Rectal smooth muscle tissue (tissue), 1 donor: ENCODE results near the gene JTB.

Experiments used
- H3K27ac ChIP-seq: one replicate; pipeline ENCODE4 v1.7.0; 2013; ENCODE audit warnings: low read depth, low read length, inconsistent platforms
- H3K27me3 ChIP-seq: one replicate; pipeline ENCODE4 v1.7.0; 2013; ENCODE audit warnings: low read length; ENCODE audit not compliant: control insufficient read depth, insufficient read depth
- H3K36me3 ChIP-seq: one replicate; pipeline ENCODE4 v1.7.0; 2013; ENCODE audit warnings: low read length; ENCODE audit not compliant: control insufficient read depth, insufficient read depth
- H3K4me1 ChIP-seq: one replicate; pipeline ENCODE4 v1.7.0; 2013; ENCODE audit warnings: low read length; ENCODE audit not compliant: control insufficient read depth, insufficient read depth
- H3K4me3 ChIP-seq: one replicate; pipeline ENCODE4 v1.7.0; 2013; ENCODE audit warnings: low read length
- H3K9ac ChIP-seq: one replicate; pipeline ENCODE4 v1.7.0; 2013; ENCODE audit warnings: low read length

The JTB gene

DNA sequence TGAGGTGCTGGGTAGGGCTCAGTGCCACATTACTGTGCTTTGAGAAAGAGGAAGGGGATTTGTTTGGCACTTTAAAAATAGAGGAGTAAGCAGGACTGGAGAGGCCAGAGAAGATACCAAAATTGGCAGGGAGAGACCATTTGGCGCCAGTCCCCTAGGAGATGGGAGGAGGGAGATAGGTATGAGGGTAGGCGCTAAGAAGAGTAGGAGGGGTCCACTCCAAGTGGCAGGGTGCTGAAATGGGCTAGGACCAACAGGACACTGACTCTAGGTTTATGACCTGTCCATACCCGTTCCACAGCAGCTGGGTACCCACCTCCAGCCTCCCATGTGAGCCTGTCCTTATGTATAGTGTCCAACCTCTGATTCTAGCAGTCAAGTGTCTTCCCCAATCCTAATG lies 18.0 kb downstream of the JTB start:
- peak overlapping the region; percentile 70 for H3K27ac ChIP-seq
- H3K36me3 ChIP-seq: peaks cover 4% of the 10 kb centered on the region
- H3K9ac ChIP-seq: no peak overlapping the region
- H3K4me1 ChIP-seq: peaks cover 19% of the 10 kb centered on the region
- no peaks in the 10 kb centered on the region for H3K27me3 ChIP-seq
- no peak overlapping the region for H3K4me3 ChIP-seq

DNA sequence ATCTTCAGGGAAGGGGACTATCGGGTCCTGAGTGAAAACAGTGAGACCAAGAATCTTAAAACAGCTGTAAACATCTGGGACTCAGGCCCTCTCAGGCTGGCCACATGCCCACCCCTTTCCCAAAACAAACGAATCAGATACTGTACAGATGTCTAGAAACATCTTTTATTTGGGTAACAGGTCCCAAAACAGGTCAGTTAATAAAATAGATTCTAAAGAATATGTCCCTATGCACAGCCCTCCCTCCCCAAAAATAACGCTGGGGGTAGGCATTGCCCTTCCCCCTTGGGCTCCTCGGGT lies 18.6 kb downstream of the JTB start:
- H3K36me3 ChIP-seq: peaks cover 4% of the 10 kb centered on the region
- no peaks in the 10 kb centered on the region for H3K27me3 ChIP-seq
- peaks cover 15% of the 10 kb centered on the region for H3K4me1 ChIP-seq
- peak overlapping the region; percentile 35 for H3K4me3 ChIP-seq
- H3K27ac ChIP-seq: peak overlapping the region; percentile 70
- H3K9ac ChIP-seq: no peak overlapping the region

DNA sequence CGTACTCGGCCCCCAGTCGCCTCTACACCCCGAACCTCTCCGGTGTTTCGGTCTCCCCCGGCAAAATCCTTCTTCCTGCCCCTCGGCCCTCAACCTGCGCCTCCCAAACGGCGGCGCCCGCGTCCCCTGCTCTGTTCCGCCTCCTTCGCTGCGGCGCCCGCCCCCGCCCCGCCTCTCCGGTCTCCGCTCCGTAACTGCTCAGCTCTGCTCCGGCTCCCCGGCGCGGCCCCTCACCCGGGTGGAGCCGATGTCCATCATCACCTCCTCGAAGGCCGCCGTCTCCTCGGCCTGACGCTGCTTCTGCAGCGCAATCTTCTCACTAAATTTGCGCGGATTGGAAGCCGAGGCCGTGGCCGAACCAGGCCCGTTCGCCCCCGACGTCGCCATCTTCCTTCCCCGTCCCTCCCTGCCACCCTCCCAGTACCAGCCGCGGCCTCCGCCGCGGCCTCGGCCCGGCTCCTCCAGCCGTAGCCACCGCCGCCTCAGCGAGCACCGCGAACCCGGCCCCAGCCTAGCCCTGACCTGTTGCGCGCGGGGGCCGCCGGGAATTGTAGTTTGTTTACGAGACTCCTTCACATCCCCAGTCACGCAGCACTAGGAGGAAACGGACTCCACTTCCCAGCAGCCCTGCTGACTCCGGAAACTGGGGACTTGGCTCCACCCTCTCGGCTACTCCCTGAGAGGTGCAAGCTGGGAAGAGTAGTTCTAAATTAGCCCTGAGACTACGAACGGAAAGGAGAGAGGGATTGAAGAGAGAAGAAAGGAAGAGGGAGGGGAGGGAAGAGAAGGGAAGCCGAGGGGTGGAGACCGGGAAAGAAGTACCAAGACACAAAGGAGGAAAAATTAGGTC lies 19.1 kb downstream of the JTB start, which contains the start of gene CRTC2:
TSS of gene CRTC2 (minus strand) at position 502 of the 850 bp plus-strand sequence. CDS start at position 387, 115 bp downstream.
- Histone ChIP-seq H3K27ac (peak within 1 kb of the TSS; percentile 89), H3K4me3 (peak within 1 kb of the TSS; percentile 93), H3K27me3 (no peaks in the 10 kb centered on the region), H3K36me3 (peaks cover 5% of the 10 kb centered on the region), H3K4me1 (peaks cover 15% of the 10 kb centered on the region), H3K9ac (peak within 1 kb of the TSS; percentile 91)

GRCh38 chr1:153957744-153958110 lies 19.7 kb downstream of the JTB start:
- no peaks in the 10 kb centered on the region for H3K27me3 ChIP-seq
- H3K27ac ChIP-seq: peak overlapping the region; percentile 89
- peaks cover 15% of the 10 kb centered on the region for H3K4me1 ChIP-seq
- peak overlapping the region; percentile 93 for H3K4me3 ChIP-seq
- H3K9ac ChIP-seq: peak overlapping the region; percentile 91
- H3K36me3 ChIP-seq: peaks cover 7% of the 10 kb centered on the region

DNA sequence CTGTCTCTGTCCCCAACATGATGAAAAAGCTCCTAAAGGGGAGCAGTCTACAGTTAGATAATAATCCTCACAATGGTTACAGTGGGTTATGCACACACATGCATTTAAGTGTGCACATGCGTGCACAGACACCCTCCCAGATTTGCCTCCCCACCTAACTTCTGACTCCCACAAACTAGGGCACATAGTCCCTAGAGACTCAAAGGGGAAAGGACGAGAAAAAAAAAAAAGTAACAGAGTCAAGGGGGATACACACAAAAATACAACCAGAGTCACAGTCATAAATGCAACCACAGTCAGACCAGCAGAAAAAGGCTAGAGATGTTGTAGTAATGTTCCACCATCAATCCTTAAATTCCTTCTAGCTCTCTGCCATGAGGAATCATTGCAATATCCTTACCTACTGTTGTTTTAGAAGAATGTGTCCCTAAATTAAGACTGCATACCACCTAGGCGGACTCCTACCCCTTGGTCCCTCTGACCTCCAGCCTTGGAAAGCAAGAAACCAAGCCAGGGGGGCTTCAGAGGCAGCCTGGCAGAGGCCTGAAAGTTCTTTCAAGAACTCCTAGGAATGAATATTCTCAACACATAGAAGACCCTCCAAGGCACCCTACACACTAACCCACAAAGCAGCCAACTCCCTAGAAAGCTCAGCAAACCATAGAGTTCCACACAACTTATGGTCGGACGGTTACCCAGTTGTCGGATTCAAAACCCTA lies 20.3 kb downstream of the JTB start:
- H3K27me3 ChIP-seq: no peaks in the 10 kb centered on the region

DNA sequence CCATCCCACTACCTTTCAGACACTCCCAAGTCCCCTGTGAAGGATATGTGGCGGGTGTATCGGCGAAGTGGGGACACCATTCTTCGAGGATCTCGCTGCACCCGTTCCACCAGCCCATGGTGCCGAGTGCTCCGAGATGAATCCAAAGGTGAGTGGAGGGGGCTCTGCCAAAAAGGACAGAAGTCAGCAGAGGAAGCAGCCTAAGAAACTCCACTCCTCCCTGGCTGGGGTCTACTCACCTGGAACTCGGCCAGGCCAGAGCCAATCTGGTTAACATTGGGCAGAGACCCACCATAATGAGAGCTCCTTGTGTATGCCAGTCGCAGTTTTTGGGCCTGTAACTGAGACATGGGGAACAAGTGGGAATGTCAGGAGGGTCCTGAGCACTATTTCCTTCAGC lies 22.6 kb downstream of the JTB start:
- no peak overlapping the region for H3K27ac ChIP-seq
- peaks cover 15% of the 10 kb centered on the region for H3K4me1 ChIP-seq
- H3K4me3 ChIP-seq: no peak overlapping the region
- peaks cover 24% of the 10 kb centered on the region for H3K36me3 ChIP-seq
- no peaks in the 10 kb centered on the region for H3K27me3 ChIP-seq
- H3K9ac ChIP-seq: no peak overlapping the region

More for the DNA sequence above, 20.3 kb downstream of the JTB start:
- H3K27ac ChIP-seq: peak overlapping the region; percentile 89
- peak overlapping the region; percentile 91 for H3K9ac ChIP-seq
- H3K4me1 ChIP-seq: peaks cover 15% of the 10 kb centered on the region
- H3K36me3 ChIP-seq: peaks cover 13% of the 10 kb centered on the region
- H3K4me3 ChIP-seq: peak overlapping the region; percentile 93

GRCh38 chr1:153953859-153954365 lies 23.6 kb downstream of the JTB start:
- Histone ChIP-seq H3K4me1 (peaks cover 12% of the 10 kb centered on the region), H3K27me3 (no peaks in the 10 kb centered on the region), H3K27ac (no peak overlapping the region), H3K9ac (no peak overlapping the region), H3K4me3 (no peak overlapping the region), H3K36me3 (peaks cover 28% of the 10 kb centered on the region)

DNA sequence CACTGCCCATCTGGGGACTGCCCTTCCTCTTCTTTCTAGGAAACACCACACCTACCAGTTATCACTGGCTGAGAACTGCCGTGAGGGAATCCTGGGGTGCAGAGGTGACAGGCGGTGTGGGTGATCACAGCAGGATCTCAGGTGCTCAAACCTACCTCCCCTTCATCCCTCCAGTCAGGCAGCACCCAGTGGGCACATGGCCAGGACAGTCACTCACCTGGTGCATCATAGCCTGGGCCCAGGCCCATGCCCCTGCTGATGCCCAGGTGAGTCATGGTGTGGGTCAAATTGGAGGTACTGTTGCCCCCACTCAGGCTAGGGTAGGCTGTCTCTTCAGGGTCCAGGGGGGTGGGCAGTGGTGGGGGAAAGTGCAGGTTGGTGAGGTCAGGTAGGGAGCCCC lies 25.7 kb downstream of the JTB start:
- no peak overlapping the region for H3K4me3 ChIP-seq
- H3K4me1 ChIP-seq: peaks cover 1% of the 10 kb centered on the region
- H3K27me3 ChIP-seq: no peaks in the 10 kb centered on the region
- no peak overlapping the region for H3K9ac ChIP-seq
- peaks cover 39% of the 10 kb centered on the region for H3K36me3 ChIP-seq
- H3K27ac ChIP-seq: no peak overlapping the region

- H3K27me3 ChIP-seq: no peaks in the 10 kb centered on the region
- H3K27ac ChIP-seq: no peak overlapping the region
- H3K4me1 ChIP-seq: peaks cover 2% of the 10 kb centered on the region
- no peak overlapping the region for H3K9ac ChIP-seq
- H3K36me3 ChIP-seq: peaks cover 39% of the 10 kb centered on the region
- no peak overlapping the region for H3K4me3 ChIP-seq
Observed at GRCh38 chr1:153951183-153951582, 26.3 kb downstream of the JTB start.

DNA sequence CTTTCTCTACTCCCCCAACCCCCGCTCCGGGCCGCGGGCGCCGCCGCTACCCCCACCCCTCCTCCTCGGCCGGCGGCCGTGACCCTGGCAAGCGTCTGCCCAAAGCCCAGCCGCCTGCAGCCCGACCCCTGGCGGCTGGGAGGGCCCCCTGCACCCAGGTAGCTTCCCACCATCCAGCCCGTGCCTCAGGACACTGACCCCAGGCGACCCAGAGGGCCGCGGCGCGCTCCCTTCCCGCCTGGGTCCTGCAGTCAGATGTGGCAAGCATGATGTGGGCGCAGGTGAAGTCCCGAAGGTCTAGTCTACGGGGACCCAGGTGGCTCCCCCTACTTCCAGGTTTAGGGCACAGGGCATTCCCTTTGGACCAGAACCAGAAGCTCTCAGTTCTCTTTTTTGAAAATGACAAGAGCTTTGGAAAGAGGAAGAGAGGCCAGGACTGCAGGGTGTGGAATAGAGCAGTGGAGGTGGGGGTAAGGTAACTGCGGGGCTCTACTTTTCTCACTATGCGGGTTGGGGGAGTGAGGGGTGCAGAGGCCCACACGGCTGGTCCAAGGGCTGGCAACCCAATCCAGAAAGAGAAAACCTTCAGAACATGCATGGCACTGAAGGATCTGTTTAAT lies 30.7 kb downstream of the JTB start, which contains the start of gene DENND4B:
TSS of gene DENND4B (minus strand) at position 97 of the 620 bp plus-strand sequence. CDS start 2,344 bp downstream, outside the sequence.
- H3K27me3 ChIP-seq: no peaks in the 10 kb centered on the region
- H3K4me3 ChIP-seq: peak within 1 kb of the TSS; percentile 70
- H3K4me1 ChIP-seq: peaks cover 9% of the 10 kb centered on the region
- peak within 1 kb of the TSS; percentile 88 for H3K27ac ChIP-seq
- H3K36me3 ChIP-seq: peaks cover 40% of the 10 kb centered on the region
- H3K9ac ChIP-seq: peak within 1 kb of the TSS; percentile 79

DNA sequence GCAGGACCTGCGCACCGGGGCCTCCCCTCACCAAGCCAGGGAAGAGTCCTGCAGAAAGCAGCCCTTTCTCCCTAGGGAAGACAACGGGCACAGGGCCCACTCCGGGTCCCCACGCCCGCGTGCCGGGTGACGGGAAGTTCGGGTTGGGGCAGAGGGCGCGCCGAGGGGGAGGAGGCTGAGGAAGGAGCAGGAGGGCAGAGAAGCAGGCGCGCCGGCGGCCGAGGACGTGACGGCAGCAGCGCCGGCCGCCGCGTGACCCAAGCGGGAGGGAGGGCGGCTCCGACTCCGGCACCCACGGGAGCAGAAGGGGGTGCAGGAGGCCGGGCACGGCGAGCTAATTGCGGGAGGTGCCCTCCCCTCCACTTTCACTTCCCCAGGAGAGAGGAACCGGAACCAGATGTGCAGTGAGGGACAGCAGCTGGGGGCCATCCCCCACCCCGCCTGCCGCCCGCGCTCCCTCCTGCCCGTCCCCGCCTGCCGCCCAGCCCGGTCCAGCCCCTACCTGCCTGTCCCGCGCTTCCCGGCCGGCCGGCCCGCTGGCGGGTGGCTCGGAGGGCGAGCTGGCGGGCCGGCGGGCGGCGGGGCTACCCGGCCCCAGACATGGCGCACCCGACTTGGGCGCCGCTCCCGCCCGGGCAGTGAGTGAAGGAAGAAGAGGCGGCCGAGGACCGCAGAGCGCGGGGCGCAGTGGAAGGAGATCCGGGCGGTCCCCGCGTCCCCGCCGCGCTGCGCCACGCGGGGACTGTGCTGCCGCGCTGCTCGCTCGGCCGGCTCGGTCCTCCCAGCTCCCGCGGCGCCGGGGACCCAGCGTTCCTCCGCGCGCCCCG lies 31.5 kb downstream of the JTB start:
- Histone ChIP-seq H3K9ac (peak overlapping the region; percentile 79), H3K4me1 (peaks cover 9% of the 10 kb centered on the region), H3K4me3 (peak overlapping the region; percentile 70), H3K27me3 (no peaks in the 10 kb centered on the region), H3K27ac (peak overlapping the region; percentile 88), H3K36me3 (peaks cover 41% of the 10 kb centered on the region)
